GM19468 (cell line): ENCODE data around the gene DBP.
"Not testable (repeated sequence)": the region's sequence is repeated elsewhere in the genome, so short reads cannot be mapped to it uniquely, and the experiment has no call there.

Source experiments
- ATAC-seq: cut with Tn5 transposase; IDR thresholded peaks from one replicate; pipeline ENCODE4 v1.9.1; 2021; ENCODE audit warnings: mild to moderate bottlenecking, moderate library complexity, moderate number of reproducible peaks; ENCODE audit not compliant: unreplicated experiment; ENCODE audit errors: extremely low read depth

The DBP gene

DNA sequence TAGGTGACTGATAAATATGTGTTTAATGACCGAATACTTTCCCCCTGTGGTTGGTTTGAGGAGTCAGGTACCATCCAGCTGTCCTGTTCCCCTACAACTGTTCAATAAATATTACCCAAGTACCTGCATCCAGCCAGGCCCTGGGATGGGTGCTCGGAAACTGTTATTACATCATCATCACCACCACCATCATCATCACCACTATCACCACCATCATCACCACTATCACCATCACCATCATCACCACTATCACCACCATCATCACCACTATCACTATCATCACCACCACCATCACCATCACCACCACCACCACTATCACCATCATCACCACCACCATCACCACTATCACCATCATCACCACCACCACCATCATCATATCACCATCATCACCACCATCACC, 31.6 kb upstream of the DBP start:
- no peak for ATAC-seq

DNA sequence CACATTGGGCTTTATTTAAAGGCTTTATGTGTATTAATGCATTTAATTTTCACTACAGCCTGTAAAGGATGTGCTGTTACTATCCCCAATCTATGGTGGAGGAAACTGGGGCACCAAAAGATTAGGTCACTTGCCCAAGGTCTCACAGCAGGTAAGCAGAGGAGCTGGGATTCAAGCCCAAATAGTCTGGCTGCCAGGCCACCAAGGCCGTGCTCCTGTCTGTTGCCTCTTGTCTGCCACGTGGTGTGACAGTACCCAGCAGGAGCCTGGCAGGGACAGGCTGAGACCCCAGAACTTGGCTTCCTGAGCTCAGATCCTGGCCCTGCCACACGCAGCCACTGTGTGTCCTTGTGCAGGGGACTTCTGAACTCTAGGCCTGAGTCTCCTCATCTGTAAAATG, 31.2 kb upstream of the DBP start:
- ATAC-seq = no peak

DNA sequence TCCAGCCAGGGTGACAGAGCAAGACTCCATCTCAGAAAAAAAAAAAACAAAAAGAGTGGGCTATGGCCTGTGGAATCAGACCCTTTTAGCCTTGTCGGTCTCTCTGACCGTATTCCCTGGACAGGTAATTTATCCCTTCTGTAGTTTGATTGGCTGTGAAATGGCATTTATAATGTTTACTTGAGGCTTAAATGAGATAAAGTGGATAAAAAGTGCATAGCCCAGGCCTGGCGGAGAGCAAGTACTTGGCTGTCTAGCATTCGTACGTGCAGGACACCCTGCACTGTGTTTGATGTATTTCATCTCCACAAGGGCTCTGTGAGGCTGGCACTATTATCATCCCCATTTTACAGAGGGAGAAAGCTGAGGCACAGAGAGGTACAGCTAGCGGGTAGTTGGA, 28.6 kb upstream of the DBP start:
- ATAC-seq = no peak

DNA sequence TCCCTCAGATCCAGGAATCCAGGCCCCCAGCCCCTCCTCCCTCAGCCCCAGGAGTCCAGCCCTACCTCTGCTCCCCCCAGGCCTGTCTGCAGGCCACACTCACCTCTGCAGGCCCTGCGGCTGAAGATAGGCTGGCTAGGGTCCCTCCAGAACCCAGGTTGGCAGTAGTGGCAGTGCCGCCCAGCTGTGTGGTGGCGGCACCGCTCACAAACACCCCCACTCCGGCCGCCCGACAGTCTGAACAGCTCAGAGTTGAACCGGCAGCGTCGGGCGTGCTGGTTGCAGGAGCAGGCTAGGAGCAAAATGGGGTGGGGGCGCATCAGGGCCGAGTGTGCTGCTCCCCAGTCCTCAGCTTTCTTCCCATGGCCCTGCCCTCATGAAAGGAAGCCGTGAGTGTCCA, 27.3 kb upstream of the DBP start:
- no peak for ATAC-seq

DNA sequence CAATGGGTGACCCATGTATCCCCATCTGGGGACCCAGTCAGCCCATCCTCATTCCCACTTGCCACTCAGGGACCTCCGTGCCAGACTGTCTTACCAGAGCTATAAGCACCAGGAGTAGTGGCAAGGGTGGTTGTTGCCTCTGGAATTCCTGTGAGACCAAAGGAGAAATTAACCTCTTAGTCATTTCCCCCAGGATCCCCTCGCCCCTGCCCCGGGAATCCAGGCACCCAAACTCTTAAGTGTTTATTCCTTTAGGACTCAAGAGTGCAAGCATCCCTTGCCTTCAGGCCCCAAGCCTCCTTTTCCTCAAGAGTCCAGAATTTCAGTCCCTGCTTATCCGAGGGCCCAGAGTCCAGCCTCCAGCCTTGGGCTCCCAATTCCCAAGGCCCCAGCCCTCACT, 26.5 kb upstream of the DBP start:
- ATAC-seq = no peak

DNA sequence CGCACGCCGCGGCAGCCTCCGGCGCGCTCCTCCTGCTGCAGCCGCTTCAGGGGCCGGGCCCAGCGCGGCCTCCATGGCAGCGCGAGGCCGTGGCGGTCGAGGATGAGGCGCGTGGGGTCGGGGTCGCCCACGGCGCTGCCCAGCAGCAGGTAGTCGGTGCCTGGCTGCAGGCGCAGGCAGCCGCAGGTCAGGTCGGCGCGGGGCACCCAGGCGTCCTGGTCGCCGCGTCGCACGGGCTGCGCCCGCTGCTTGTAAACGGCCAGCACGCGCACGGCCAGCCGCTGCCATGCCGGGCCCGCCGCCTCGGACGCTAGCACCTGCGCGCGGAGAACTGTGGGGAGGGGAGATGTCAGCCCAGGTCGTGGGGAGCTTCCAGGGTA, 24.5 kb upstream of the DBP start:
- no peak for ATAC-seq

DNA sequence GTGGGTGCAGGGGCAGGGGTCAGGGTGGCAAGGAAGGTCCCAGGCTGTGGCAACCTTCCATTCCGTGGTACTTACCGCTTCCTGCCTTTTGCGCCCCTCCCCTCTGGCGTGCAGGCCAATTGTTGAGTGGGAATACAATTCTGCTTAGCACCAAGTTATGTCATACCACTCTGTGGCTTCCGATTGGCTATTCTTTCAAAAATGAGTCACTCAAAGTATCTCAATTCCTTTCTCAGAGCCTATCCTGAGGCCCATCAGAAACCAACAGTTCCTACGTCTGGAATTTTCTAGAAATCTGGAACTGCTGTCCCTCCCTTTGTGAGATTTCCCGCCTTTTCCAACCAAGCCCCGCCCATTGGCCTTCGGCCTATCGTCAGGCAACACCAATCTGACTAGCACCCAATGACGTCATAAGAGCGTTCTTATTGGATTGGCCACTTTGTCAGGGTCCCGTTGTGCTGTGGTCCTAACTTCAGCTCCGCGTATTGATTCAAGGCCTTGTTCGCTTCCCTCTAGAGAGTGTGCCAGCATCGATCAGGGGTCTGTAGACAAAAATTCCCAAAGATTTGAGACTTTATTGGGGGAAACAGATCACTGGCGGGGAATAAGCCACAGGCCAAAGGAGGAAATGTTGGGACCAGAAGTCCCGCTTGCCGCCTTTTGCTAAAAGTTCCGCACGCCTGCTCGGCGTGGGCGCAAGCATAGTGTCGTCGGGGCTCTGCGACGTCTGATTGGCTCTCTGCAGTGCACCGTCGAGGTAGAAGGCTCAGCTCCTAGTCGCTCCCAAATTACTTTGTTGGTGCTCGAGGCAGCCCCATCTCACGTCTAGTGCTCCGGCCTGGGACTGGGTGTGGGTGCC, 23.9 kb upstream of the DBP start:
- no peak for ATAC-seq

DNA sequence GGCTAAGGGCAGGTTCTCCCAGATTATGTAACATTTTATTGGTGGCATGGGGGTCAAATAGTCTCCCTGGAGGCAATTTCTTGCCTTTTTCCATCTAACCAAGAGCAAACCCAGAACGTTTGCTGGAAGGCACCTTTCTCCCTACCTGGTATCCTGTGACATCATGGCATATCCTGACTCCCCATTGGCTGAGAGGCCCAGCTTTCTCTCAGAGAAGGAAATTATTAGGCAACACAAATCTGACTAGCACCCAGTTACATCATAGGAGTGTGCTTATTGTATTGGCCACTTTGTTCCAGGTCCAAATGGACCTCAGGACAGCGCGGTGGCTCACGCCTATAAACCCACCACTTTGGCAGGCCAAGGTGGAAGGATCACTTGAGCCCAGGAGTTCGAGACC, 22.6 kb upstream of the DBP start:
- no peak for ATAC-seq

DNA sequence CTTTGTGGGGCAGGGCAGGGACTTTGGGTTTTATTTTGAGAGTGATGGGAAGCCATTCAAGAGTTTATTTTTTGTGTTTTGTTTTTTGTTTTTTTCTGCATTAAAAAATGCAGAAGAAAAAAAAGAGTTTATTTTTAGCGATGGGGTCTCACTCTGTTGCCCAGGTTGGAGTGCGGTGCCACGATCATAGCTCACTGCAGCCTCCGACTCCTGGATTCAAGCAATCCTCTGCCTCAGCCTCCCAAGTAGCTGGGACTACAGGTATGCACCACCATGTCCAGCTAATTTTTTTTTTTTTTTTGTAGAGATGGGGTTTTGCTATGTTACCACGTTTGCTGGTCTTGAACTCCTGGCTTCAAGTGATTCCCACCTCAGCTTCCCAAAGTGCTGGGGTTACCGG, 21.3 kb upstream of the DBP start:
- no peak for ATAC-seq

DNA sequence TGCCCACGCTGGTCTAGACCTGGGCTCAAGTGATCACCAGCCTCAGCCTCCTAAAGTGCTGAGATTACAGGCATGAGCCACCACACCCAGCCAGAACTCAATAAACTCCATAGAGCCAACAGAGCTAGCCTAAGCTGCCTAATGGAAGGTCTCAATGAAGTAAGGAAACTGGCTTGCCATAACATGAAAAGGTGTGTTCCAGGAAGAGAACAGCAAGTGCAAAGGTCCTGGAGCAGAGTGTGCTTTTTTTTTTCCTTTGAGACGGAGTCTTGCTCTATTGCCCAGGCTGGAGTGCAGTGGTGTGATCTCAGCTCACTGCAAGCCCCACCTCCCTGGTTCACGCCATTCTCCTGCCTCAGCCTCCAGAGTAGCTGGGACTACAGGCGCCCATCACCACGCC, 20.6 kb upstream of the DBP start:
- ATAC-seq = not testable (repeated sequence)

DNA sequence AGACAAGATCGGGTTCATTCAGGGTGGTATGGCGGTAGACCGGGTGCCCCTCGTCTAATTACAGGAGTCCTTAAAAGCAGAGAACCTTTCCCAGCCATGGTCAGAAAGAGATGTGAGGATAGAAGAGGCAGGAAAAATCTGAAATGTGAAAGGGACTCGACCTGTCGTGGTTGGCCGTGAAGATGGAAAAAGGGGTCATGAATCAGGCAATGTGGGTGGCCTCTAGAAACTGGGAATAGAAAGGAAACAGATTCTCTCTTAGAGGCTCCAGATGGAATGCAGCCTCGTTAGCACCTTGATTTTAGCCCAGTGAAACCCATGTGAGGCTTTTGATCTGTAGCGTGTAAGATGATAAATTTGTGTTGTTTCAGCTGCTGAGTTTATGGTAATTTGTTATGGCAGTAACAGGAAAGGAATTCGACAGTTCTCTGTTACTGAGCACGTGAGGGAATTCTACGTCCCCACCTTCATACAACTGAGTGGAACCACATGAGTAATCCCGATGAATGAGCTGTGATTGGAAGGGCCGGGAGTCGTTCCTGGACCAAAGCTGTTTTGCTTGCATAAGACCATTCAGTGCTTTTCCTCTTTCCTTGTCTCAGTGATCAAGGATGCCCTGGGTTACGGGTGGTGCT, 19.8 kb upstream of the DBP start:
- ATAC-seq = no peak

DNA sequence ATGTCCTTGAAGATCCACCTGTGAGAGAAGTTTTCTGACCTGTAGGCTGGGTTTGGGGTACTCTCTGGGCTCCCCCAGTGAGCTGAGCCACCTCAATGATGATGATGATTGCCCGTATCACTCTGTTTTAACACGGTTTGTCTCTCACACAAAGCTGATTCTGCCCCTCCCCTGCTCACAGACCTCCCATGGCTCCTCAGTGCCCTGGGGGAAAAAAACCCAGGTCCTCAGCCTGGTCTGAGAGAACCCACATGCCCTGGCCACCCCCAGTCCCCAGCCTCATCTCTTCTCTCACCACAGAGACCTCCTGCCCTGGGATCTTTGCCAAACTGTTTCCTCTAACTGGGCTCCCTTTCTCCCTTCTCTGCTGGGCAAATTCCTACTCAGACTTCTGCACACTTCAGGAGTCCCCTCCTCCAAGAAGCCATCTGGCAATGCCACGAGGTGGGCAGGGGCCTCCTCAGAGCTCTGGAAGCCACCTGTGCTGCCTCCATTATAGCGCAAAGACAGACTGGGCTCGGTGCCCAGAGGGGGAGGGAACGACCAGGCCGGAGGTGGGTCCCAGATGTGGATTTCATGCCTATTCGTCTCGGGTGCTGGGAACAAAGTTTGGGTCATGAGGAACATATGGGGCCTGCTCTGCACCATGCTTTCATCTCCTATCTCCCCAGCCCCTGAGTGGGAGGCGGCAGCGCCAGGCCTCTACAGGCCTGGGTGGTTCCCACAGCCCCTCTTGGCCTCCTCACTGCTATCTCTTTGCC, 17.3 kb upstream of the DBP start:
- no peak for ATAC-seq

DNA sequence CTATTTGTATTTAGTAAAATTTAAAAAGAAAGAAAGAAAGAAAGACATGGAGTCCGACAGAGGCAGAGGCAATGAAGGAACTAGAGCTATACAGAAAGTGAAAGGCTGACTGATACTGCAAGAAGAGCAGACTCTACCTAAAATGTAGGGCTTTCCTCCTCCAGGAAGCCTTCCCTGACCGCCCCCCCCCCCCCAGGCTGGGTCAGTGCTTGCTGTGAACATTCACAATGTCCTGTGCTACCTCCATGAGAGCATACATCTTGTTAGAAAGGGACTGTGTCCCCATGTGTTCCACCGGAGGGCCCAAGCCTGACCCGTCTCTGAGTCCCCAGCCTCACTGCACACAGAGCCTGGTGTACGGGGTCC, 14.5 kb upstream of the DBP start:
- no peak for ATAC-seq

DNA sequence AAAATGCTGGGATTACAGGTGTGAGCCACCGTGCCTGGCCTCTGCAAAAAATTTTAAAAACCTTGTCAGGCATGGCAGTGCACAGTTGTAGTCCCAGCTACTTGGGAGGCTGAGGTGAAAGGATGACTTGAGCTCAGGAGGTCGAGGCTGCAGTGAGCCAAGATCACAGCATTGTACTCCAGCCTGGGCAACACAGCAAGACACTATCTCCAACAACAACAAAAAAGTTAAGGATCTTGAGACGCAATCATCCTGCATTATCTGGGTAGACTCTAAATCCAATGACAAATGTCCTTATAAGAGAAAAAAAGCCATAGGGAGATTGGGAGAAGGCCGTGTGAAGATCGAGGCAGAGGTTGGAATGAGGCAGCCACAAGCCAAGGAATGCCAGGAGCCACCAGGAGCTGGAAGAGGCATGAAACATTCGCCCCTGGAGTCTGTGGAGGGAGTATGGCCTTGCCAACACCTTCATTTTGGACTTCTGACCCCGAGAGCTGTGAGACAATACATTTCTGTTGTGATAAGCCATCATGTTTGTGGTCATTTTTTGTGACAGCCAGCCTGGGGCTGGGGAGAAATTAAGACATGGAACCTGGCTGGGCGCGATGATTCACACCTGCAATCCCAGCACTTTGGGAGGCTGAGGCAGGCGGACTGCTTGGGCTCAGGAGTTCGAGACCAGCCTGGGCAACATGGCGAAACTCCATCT, 13.9 kb upstream of the DBP start:
- no peak for ATAC-seq

DNA sequence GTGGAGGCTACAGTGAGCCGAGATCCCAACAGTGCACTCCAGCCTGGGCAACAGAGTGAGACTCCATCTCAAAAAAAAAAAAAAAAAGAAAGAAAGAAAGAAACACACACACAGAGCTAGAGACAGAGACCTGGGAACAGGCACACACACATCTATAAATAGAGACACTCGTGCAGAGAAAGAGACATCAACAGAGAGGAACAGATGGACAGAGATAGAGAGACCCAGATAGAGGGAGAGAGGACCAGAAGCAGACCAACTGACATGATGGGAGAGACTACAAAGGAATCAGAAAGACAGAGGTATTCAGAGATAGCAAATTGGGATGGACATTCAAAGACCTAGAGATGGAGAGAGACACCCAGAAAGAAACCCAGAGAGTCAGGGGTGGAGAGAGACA, 11.0 kb upstream of the DBP start:
- ATAC-seq = no peak

DNA sequence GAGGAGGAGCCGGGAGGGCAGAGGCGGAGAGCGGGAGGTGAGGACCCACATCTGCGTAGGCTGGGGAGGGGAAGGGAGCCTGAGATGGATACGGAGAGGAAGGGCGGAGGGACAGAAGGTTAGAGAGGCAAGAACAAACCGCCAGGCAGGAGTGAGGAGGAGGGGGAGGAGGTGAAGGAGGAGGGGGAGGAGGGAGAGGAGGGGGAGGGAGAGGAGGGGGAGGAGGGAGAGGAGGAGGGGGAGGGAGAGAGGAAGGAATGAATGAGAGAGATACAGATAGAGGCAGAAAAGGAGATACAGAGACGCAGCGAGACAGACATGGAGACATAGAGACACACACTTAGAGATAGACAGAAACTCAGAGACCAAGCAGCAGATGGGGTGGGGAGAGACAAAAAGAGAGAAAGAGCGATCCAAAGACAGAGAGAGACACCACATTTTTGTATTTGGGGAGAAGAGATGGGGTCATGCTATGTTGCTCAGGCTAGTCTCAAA, 9.6 kb upstream of the DBP start:
- no peak for ATAC-seq

DNA sequence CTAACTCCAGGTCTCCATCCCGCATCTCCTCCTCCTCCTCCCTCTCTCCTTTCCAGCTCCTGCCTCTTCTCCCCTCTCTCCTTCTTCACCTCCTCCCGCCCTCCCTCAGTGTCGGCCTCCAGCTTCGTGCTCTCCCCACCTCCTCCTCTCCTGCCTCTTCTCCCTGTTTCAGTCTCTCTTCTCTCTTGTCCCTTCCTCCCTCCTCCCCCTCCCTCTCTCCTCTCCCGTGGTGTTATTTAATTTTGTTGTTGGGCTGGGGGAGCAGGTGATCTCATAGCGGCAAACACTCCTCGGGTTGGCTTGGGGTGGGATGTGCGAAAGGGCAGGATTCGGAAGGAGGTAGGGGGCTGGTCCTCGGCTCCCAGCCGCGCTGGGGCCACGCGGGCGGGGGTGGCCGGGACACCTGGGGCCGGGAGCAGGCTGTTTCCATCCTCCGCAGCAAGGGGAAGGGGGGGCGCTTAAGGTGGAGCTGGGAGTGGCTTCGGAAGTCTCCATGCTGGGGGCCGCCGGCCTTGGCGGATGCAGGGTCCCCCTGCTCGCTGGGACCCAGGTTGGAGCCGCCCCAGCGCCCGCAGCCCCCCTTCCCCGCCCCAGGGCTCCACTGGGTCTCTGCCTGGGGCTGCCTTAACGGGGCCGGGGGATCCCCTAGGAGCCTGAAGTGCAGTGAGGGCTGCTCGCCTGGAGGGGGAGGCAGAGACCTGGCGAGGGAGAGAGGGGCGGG, 9.0 kb upstream of the DBP start, which contains the start of gene CA11:
TSS of gene CA11 (minus strand) at position 187 of the 721 bp plus-strand sequence. CDS start 555 bp downstream, outside the sequence.
- no peak for ATAC-seq

DNA sequence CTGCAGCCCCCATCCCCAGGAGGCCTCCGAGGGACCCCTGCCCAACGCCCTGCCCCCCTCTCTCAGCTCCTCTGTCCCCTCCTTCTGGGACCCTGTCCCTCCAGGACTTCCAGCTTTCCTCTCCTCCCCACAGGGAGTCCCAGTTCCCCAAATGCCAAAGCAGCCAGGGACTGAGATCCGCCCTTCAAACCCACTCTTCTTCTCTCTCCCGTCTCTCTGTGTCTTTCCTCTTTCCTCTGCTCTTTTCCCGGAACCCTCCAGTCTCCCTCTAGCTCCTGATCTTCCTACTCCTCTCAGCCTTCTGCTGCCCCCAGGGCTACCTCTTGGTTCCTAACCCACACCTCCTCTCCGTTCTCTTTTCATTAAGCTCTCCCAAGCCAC, 8.4 kb upstream of the DBP start:
- ATAC-seq = no peak

DNA sequence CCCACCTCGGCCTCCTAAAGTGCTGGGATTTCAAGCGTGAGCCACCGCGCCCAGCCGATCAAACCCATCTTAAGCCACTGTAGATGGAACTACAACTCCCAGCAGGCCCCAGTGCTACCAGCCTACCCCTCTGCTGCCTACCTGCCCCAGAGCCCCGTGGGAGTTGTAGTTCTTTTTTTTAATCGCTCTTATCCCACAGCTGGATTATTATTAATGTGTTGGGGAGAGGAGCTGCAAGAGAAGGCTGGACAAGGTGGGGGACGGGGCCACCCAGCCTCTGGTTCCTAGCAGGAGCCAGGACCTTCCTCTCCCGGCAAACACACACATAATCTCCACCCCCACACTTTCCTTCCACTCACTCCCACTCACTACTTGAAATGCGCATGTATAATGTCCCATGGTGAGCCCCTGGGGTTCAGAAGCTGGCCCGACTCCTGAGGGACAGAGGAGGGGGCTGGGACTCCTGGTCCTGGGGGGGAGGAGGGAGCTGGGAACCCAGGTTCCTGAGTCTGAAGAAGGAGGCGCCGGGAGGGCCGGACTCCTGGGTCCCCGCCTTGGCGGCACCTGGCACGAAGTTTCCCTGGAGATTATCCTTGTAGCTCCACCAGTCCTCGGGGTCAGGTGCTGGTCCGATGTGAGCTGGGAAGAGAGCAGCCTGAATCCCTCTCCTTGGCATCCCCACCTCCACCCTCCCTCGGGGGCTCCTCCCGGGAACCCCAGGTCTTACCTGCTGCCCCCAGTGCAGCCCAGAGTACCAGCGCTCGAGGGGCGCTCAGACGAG, 7.8 kb upstream of the DBP start:
- no peak for ATAC-seq
